Suppressor macrophage (primary cell): ENCODE measurements around the gene IGFBP2.

ENCODE experiments used
- DNase-seq, 4 experiments: peaks; one replicate each; pipeline ENCODE4 v3.0.0-alpha.2; 2020 to 2022

Gene IGFBP2

GRCh38 chr2:216687646-216688045 lies 54.4 kb downstream of the IGFBP2 start:
- peak in 3 of 4 experiments; percentile 10 to 34 (median 31) for DNase-seq

GRCh38 chr2:216688731-216689340 lies 55.6 kb downstream of the IGFBP2 start:
- DNase-seq, result no peak

GRCh38 chr2:216689397-216689796 lies 56.2 kb downstream of the IGFBP2 start:
- no peak for DNase-seq

GRCh38 chr2:216690456-216690852 lies 57.2 kb downstream of the IGFBP2 start:
- DNase-seq, result no peak

- peak; percentile 14 to 49 (median 32) for DNase-seq
Observed at GRCh38 chr2:216690853-216691741, 57.9 kb downstream of the IGFBP2 start.

GRCh38 chr2:216692636-216693413 lies 59.6 kb downstream of the IGFBP2 start:
- peak in 3 of 4 experiments; percentile 18 to 36 (median 23) for DNase-seq

GRCh38 chr2:216693414-216694080 lies 60.3 kb downstream of the IGFBP2 start:
- DNase-seq, result no peak

GRCh38 chr2:216694082-216694825 lies 61.0 kb downstream of the IGFBP2 start:
- DNase-seq, result peak; percentile 15 to 52 (median 28)

GRCh38 chr2:216694826-216695217 lies 61.6 kb downstream of the IGFBP2 start:
- no peak for DNase-seq

GRCh38 chr2:216695401-216695821 lies 62.2 kb downstream of the IGFBP2 start, which contains the start of gene IGFBP5:
Gene IGFBP5 (minus strand): TSS chr2:216695549. CDS start chr2:216694775, 774 bp downstream.
- no peak for DNase-seq

- no peak for DNase-seq
Observed at GRCh38 chr2:216696321-216696720, 63.1 kb downstream of the IGFBP2 start.

GRCh38 chr2:216696751-216697560 lies 63.7 kb downstream of the IGFBP2 start:
- DNase-seq, result peak in 2 of 4 experiments; percentile 16 to 23

GRCh38 chr2:216698293-216698692 lies 65.1 kb downstream of the IGFBP2 start:
- no peak for DNase-seq

- DNase-seq, result peak; percentile 29 to 74 (median 51)
Observed at GRCh38 chr2:216698895-216699294, 65.7 kb downstream of the IGFBP2 start.

GRCh38 chr2:216700088-216700567 lies 66.9 kb downstream of the IGFBP2 start:
- no peak for DNase-seq

- no peak for DNase-seq
Observed at GRCh38 chr2:216700781-216701180, 67.6 kb downstream of the IGFBP2 start.

- DNase-seq, result no peak
Observed at GRCh38 chr2:216701544-216701943, 68.3 kb downstream of the IGFBP2 start.

- no peak for DNase-seq
Observed at GRCh38 chr2:216702756-216703155, 69.5 kb downstream of the IGFBP2 start.

GRCh38 chr2:216710551-216711301 lies 77.5 kb downstream of the IGFBP2 start:
- no peak for DNase-seq

GRCh38 chr2:216711348-216711747 lies 78.1 kb downstream of the IGFBP2 start:
- DNase-seq, result no peak
